Spleen (tissue), 11 donors: ENCODE results near the gene PCSK4. TPM values are rescaled to one million over a fixed set of nuclear protein-coding genes. Genes with fewer than 3 reads are reported as not detected.

Experiments used
- DNase-seq: peaks from one replicate; pipeline ENCODE4 v3.0.0-alpha.2; 2020
- H3K27ac ChIP-seq, 8 donors: fragments of 200-600 bp; sonication (generic) in 7 of 8; 1 replicate in 4 of 8; 2 replicates in 4 of 8; pipeline versions ENCODE4 v1.5.0 to v1.8.0; 2016 to 2021; ENCODE audit warnings: inconsistent platforms in 4 of 8, mild to moderate bottlenecking in 4 of 8, moderate library complexity in 1 of 8
- H3K27me3 ChIP-seq, 7 donors: fragments of 200-600 bp; sonication (generic) in 6 of 7; replicated peaks in 1 of 7; 1 replicate in 4 of 7; 2 replicates in 3 of 7; pipeline versions ENCODE4 v1.5.0 to v1.8.0; 2016 to 2021; ENCODE audit warnings: inconsistent platforms in 3 of 7, mild to moderate bottlenecking in 1 of 7
- H3K36me3 ChIP-seq, 6 donors: fragments of 200-600 bp; sonication (generic) in 5 of 6; 1 replicate in 4 of 6; 2 replicates in 2 of 6; pipeline versions ENCODE4 v1.5.0 to v1.8.0; 2016 to 2021; ENCODE audit warnings: inconsistent platforms in 2 of 6
- H3K4me1 ChIP-seq, 6 donors: fragments of 200-600 bp; sonication (generic) in 5 of 6; 1 replicate in 3 of 6; 2 replicates in 3 of 6; pipeline versions ENCODE4 v1.5.0 to v1.8.0; 2016 to 2021; ENCODE audit warnings: inconsistent platforms in 3 of 6
- H3K4me3 ChIP-seq, 8 donors: fragments of 200-600 bp; sonication (generic) in 7 of 8; 1 replicate in 4 of 8; 2 replicates in 4 of 8; pipeline versions ENCODE4 v1.5.0 to v1.8.0; 2016 to 2021; ENCODE audit warnings: inconsistent platforms in 4 of 8, mild to moderate bottlenecking in 4 of 8, moderate library complexity in 2 of 8
- H3K9me3 ChIP-seq, 8 donors: fragments of 200-600 bp; sonication (generic) in 7 of 8; 1 replicate in 4 of 8; 2 replicates in 4 of 8; pipeline versions ENCODE4 v1.5.0 to v1.8.0; 2016 to 2021; ENCODE audit warnings: inconsistent platforms in 4 of 8
- CTCF ChIP-seq, 11 experiments: fragments of 200-600 bp in 7 of 11; fragments of 450-650 bp in 4 of 11; sonication (generic) in 4 of 11; IDR thresholded peaks in 8 of 11; conservative IDR thresholded peaks in 3 of 11; 1 replicate in 7 of 11; 2 replicates in 4 of 11; pipeline versions ENCODE4 v1.4.0 to v1.8.0; 2016 to 2021; ENCODE audit warnings: antibody characterized with exemption in 11 of 11, inconsistent platforms in 4 of 11, mild to moderate bottlenecking in 1 of 11
- POLR2A ChIP-seq, 3 donors: fragments of 450-650 bp; IDR thresholded peaks; one replicate each; pipeline ENCODE4 v1.5.1; 2017; ENCODE audit warnings: antibody characterized with exemption in 3 of 3, mild to moderate bottlenecking in 1 of 3
- POLR2AphosphoS5 ChIP-seq, 3 donors: sonication (generic); formaldehyde crosslinking; IDR thresholded peaks; one replicate each; pipeline ENCODE4 v1.5.1; 2017; ENCODE audit warnings: antibody characterized with exemption in 3 of 3
- WGBS, 5 donors: extraction: QIAGEN DNeasy Blood & Tissue Kit in 3 of 5; methylation state at CpG; one replicate each; pipeline versions ENCODE4 v1.1.5 to v1.1.7; 2013 to 2018; 5-methylcytosine and 5-hydroxymethylcytosine counted together
- intact Hi-C: fragments of 100-400 bp; cut with DNase I; formaldehyde crosslinking; loops from one replicate; pipeline ENCODE4 v1.15.0; 2023; ENCODE audit warnings: low total_unique reads
- polyA plus RNA-seq, 3 donors: library from polyadenylated mRNA; stranded (reverse); fragments of 200-250 nt; gene quantifications; one replicate each; pipeline ENCODE4 v1.2.1, GENCODE V29; 2013
- total RNA-seq, 7 donors: library from RNA; depleted of rRNA in 3 of 7; stranded (reverse); fragments of >200 nt in 3 of 7; fragmentation: NEBNext Ultra II Directional in 4 of 7; extraction: Animal tissue kit (Norgen Biotek cat#: 25700) in 4 of 7; gene quantifications; one replicate each; pipeline versions ENCODE4 v1.1.0 to v1.2.1, GENCODE V29; 2016 to 2021
- donor health status: healthy with polysubstance abuse.
- donor health status: DM: no; HTN: no; CAD: no; lungs with moderate emphysema.
- donor health status: DM: no; HTN: no; CAD: no.
- donor health status: Bipolar disorder and iron deficiency.
- donor health status: healthy.
- donor health status: DM: no; HTN: no; CAD: no.
- donor health status: DM: yes; HTN: yes; CAD: no.

PCSK4 gene
- total and polyA plus RNA-seq, 10 donors: 1.1 to 4.2 (median 1.9) TPM

- 80 to 87% (median 83%) methylated on average over 10 to 23 of the region's 23 CpGs for WGBS, 5 donors
- Histone ChIP-seq H3K4me1 (peaks cover 0 to 6% (median 3%) of the 10 kb centered on the region in 6 donors), H3K27me3 (peaks cover 0 to 99% (median 45%) of the 10 kb centered on the region in 7 donors), H3K27ac (no peak overlapping the region), H3K4me3 (no peak overlapping the region), H3K9me3 (no peaks in the 10 kb centered on the region), H3K36me3 (no peaks in the 10 kb centered on the region)
- no peak for DNase-seq
- TF ChIP-seq CTCF (IDR thresholded peaks at IDR 0.05 in 8 of 11, conservative IDR thresholded peaks at IDR 0.05 in 3 of 11) (no peak), POLR2A (IDR thresholded peaks at IDR 0.05) (no peak), POLR2AphosphoS5 (IDR thresholded peaks at IDR 0.05) (no peak)
- intact Hi-C loops: no loop called here
Observed at GRCh38 chr19:1528596-1529429, 38.7 kb upstream of the PCSK4 start.

- TF ChIP-seq POLR2A (IDR thresholded peaks at IDR 0.05) (no peak), POLR2AphosphoS5 (IDR thresholded peaks at IDR 0.05) (no peak), CTCF (IDR thresholded peaks at IDR 0.05 in 8 of 11, conservative IDR thresholded peaks at IDR 0.05 in 3 of 11) (no peak)
- H3K27ac ChIP-seq: no peak overlapping the region
- peaks cover 0 to 11% (median 3%) of the 10 kb centered on the region in 6 donors for H3K4me1 ChIP-seq
- WGBS, 5 donors: 57 to 87% (median 85%) methylated on average over 8 to 27 of the region's 27 CpGs
- intact Hi-C loops: no loop called here
- H3K4me3 ChIP-seq: no peak overlapping the region
- H3K27me3 ChIP-seq: peaks cover 0 to 99% (median 56%) of the 10 kb centered on the region in 7 donors
- DNase-seq: no peak
- H3K9me3 ChIP-seq: no peaks in the 10 kb centered on the region
- H3K36me3 ChIP-seq: no peaks in the 10 kb centered on the region
Observed at GRCh38 chr19:1527650-1528309, 37.6 kb upstream of the PCSK4 start.

- Histone ChIP-seq H3K27ac (no peak overlapping the region), H3K9me3 (no peaks in the 10 kb centered on the region), H3K4me1 (peaks cover 0 to 11% (median 3%) of the 10 kb centered on the region in 6 donors), H3K27me3 (peaks cover 0 to 99% (median 58%) of the 10 kb centered on the region in 7 donors), H3K4me3 (no peak overlapping the region), H3K36me3 (no peaks in the 10 kb centered on the region)
- DNase-seq: no peak
- intact Hi-C loops: no loop called here
- WGBS, 5 donors: 77 to 85% (median 81%) methylated on average over 17 to 18 of the region's 18 CpGs
- TF ChIP-seq CTCF (IDR thresholded peaks at IDR 0.05 in 8 of 11, conservative IDR thresholded peaks at IDR 0.05 in 3 of 11) (no peak), POLR2A (IDR thresholded peaks at IDR 0.05) (no peak), POLR2AphosphoS5 (IDR thresholded peaks at IDR 0.05) (no peak)
Observed at GRCh38 chr19:1526979-1527649, 37.0 kb upstream of the PCSK4 start.
